OCI-LY1 (cell line): ENCODE results near the gene NPSR1.

ENCODE experiments used
- CTCF ChIP-seq: fragments of 200-600 bp; sonication (generic), shearing (Covaris generic); IDR thresholded peaks from 2 replicates; pipeline ENCODE4 v1.5.1; 2017; ENCODE audit warnings: mild to moderate bottlenecking, antibody characterized with exemption, low read length, moderate library complexity, mixed read lengths
- EZH2 ChIP-seq: fragments of 200-600 bp; sonication (generic), shearing (Covaris generic); IDR thresholded peaks from 2 replicates; pipeline ENCODE4 v1.8.0; 2017; ENCODE audit warnings: borderline replicate concordance, mixed run types, mild to moderate bottlenecking, antibody characterized with exemption, low read length, moderate library complexity, mixed read lengths

- TF ChIP-seq CTCF (no peak), EZH2 (no peak)
These were observed 76.8 kb downstream of the NPSR1 start for GRCh38 chr7:34734771-34735170.
